ENCODE data around the gene RPAP3.
A peak's percentile ranks its signal among the peaks of the same experiment; 100 is the strongest.
"Not testable (repeated sequence)": the region's sequence is repeated elsewhere in the genome, so short reads cannot be mapped to it uniquely, and the experiment has no call there.

Gene RPAP3

DNA sequence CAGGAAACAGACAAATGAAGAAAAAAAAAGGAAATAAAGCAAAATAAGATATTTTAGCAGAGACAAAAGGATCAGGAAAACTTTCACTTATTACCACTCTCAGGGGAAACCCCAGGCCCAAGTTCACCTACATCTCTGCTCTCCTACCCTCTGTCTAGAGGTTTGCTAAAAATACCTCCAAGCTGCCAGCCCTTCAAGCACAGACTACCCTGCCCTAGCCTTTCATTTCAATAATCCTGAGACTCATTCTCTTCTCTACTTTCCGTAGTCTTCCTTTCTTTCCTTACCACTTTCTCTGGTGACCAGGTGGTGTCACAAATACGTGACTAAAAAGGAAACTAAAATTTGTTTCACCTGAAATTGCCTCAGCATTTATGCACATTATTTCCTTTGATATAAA, 33.8 kb downstream of the RPAP3 start:
- Histone ChIP-seq H3K9me3 (ENCODE audit: insufficient read depth, low read length) (no peaks in the 10 kb centered on the region), H3K9ac (ENCODE audit: insufficient read length, low read depth) (no peak overlapping the region), H3K4me3 (ENCODE audit: insufficient read length, low read depth) (no peak overlapping the region), H3K4me1 (ENCODE audit: insufficient read depth, insufficient read length) (no peaks in the 10 kb centered on the region), H3K36me3 (ENCODE audit: insufficient read depth, insufficient read length, low read length) (peaks cover 52% of the 10 kb centered on the region), H3K27me3 (ENCODE audit: insufficient read depth, insufficient read length) (no peaks in the 10 kb centered on the region)
- no peak for DNase-seq (ENCODE audit: low read depth, low spot score)
- TF ChIP-seq YY1 (IDR thresholded peaks at IDR 0.05; ENCODE audit: insufficient read depth, insufficient read length) (no peak), ZNF274 (IDR thresholded peaks at IDR 0.05; ENCODE audit: low read depth, low read length) (no peak), SUZ12 (IDR thresholded peaks at IDR 0.05; ENCODE audit: extremely low read depth, insufficient read depth, insufficient read length) (no peak)

DNA sequence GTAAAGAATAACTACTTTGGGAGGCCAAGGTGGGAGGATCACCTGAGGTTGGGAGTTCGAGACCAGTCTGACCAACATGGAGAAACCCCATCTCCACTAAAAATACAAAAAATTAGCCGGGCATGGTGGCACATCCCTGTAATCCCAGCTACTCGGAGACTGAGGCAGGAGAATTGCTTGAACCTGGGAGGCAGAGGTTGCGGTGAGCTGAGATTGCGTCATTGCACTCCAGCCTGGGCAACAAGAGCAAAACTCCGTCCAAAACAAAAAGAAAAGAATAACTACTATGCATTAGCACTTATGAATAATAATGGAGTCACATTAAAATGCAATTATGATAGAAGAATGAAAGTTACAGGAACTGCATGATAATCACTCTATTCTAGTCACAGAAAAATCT, 37.9 kb downstream of the RPAP3 start:
- not testable (repeated sequence) for H3K9me3 ChIP-seq (ENCODE audit: insufficient read depth, low read length); DNase-seq (ENCODE audit: low read depth, low spot score); H3K9ac ChIP-seq (ENCODE audit: insufficient read length, low read depth); H3K27me3 ChIP-seq (ENCODE audit: insufficient read depth, insufficient read length); H3K4me1 ChIP-seq (ENCODE audit: insufficient read depth, insufficient read length); H3K4me3 ChIP-seq (ENCODE audit: insufficient read length, low read depth)
- peaks cover 78% of the 10 kb centered on the region for H3K36me3 ChIP-seq (ENCODE audit: insufficient read depth, insufficient read length, low read length)

DNA sequence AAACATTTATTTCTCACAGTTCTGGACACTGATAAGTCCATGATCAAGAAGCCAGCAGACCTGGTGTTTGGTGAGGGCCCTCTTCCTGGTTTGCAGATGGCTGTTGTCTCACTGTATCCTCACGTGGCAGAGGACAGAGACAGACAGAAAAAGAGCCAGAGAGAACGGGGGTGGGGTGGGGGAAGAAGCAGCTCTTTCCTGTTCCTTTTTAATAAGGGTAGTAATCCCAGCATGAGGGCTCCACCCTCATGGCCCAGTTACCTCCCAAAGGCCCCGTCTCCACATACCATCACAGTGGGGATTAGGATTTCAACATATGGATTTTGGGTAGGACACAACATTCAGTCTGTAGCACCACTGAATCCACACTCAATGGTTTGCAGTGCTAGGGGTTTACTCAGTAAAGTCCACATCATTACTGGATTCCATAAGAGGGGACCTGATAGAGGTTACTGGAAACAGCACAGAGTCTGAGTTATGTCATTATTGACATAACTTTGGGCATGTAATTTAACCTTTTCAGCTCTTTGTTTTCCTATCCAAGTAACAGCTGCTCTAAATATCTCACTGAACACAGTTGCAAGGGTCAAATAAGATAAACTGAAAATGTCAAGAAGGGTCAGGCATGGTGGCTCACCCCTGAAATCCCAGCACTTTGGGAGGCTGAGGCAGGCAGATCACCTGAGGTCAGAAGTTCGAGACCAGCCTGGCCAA, 53.2 kb downstream of the RPAP3 start:
- no peak for TF ChIP-seq YY1 (IDR thresholded peaks at IDR 0.05; ENCODE audit: insufficient read depth, insufficient read length)
- TF ChIP-seq SUZ12 (IDR thresholded peaks at IDR 0.05; ENCODE audit: extremely low read depth, insufficient read depth, insufficient read length): no peak
- TF ChIP-seq ZNF274 (IDR thresholded peaks at IDR 0.05; ENCODE audit: low read depth, low read length): no peak
- no peaks in the 10 kb centered on the region for H3K27me3 ChIP-seq (ENCODE audit: insufficient read depth, insufficient read length)
- H3K9ac ChIP-seq (ENCODE audit: insufficient read length, low read depth): no peak overlapping the region
- no peak for DNase-seq (ENCODE audit: low read depth, low spot score)
- peaks cover 9% of the 10 kb centered on the region for H3K4me1 ChIP-seq (ENCODE audit: insufficient read depth, insufficient read length)
- H3K36me3 ChIP-seq (ENCODE audit: insufficient read depth, insufficient read length, low read length): peaks cover 9% of the 10 kb centered on the region
- H3K4me3 ChIP-seq (ENCODE audit: insufficient read length, low read depth): no peak overlapping the region
- no peaks in the 10 kb centered on the region for H3K9me3 ChIP-seq (ENCODE audit: insufficient read depth, low read length)

DNA sequence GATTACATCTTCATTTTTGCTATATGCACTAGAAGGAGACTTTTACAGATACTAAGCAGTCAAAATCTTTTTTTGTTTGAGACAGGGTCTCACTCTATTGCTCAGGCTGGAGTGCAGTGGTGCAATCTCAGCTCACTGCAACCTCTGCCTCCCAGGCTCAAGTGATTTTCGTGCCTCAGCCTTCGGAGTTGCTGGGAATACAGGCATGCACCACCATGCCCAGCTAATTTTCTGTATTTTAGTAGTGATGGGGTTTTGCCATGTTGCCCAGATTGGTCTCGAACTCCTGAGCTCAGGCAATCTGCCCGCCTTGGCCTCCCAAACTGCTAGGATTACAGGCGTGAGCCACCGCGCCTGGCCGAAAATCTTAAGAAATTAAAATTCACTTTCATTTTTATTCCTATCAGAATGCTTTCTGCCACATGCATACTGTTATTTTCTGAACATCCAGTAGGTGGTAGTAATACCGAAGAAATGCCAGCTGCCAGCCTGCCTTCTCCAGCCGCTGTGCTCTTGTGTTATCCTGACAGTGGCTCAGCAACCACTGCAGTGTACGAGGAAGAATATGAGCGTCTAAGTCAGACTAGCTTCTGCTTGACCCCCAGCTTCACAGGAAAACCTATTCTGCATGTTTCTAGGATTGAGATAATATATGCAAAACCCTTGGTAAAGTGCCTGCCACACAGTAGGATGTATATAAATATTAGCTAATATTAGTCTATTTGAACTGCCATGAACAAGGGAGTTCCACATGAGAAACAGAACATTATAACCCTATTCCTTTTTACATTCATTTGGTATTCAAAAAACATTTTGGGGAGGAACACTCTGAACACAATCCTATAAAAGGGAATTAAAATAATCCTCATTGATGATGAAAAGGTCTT, 54.2 kb downstream of the RPAP3 start:
- TF ChIP-seq SUZ12 (IDR thresholded peaks at IDR 0.05; ENCODE audit: extremely low read depth, insufficient read depth, insufficient read length): no peak
- no peak for TF ChIP-seq ZNF274 (IDR thresholded peaks at IDR 0.05; ENCODE audit: low read depth, low read length)
- TF ChIP-seq YY1 (IDR thresholded peaks at IDR 0.05; ENCODE audit: insufficient read depth, insufficient read length): no peak
- no peak overlapping the region for H3K4me3 ChIP-seq (ENCODE audit: insufficient read length, low read depth)
- no peaks in the 10 kb centered on the region for H3K9me3 ChIP-seq (ENCODE audit: insufficient read depth, low read length)
- H3K9ac ChIP-seq (ENCODE audit: insufficient read length, low read depth): no peak overlapping the region
- DNase-seq (ENCODE audit: low read depth, low spot score): peak; percentile 27
- no peaks in the 10 kb centered on the region for H3K27me3 ChIP-seq (ENCODE audit: insufficient read depth, insufficient read length)
- peaks cover 4% of the 10 kb centered on the region for H3K36me3 ChIP-seq (ENCODE audit: insufficient read depth, insufficient read length, low read length)
- H3K4me1 ChIP-seq (ENCODE audit: insufficient read depth, insufficient read length): peaks cover 9% of the 10 kb centered on the region

DNA sequence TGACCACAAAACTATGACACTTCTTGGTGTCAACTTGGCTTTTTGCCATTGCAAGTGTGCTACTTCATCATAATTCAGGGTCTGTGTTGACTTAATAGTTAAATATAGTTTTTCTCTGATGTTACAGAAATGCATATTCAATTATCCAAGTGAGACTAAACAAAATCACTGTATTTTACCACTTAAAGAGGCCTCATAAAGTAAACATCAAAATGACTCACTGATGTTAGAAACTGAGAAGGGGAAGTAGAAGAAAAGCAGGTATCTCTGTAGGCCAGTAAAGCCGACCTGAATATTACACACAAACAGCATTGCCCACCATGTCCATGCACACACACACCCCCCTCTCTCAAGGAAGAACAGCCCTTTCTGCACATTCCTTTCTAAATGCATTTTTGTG, 55.4 kb downstream of the RPAP3 start:
- Histone ChIP-seq H3K4me1 (ENCODE audit: insufficient read depth, insufficient read length) (peaks cover 9% of the 10 kb centered on the region), H3K9me3 (ENCODE audit: insufficient read depth, low read length) (no peaks in the 10 kb centered on the region), H3K9ac (ENCODE audit: insufficient read length, low read depth) (no peak overlapping the region), H3K27me3 (ENCODE audit: insufficient read depth, insufficient read length) (no peaks in the 10 kb centered on the region), H3K36me3 (ENCODE audit: insufficient read depth, insufficient read length, low read length) (peaks cover 4% of the 10 kb centered on the region), H3K4me3 (ENCODE audit: insufficient read length, low read depth) (no peak overlapping the region)
- TF ChIP-seq SUZ12 (IDR thresholded peaks at IDR 0.05; ENCODE audit: extremely low read depth, insufficient read depth, insufficient read length) (no peak), YY1 (IDR thresholded peaks at IDR 0.05; ENCODE audit: insufficient read depth, insufficient read length) (no peak), ZNF274 (IDR thresholded peaks at IDR 0.05; ENCODE audit: low read depth, low read length) (no peak)
- no peak for DNase-seq (ENCODE audit: low read depth, low spot score)

DNA sequence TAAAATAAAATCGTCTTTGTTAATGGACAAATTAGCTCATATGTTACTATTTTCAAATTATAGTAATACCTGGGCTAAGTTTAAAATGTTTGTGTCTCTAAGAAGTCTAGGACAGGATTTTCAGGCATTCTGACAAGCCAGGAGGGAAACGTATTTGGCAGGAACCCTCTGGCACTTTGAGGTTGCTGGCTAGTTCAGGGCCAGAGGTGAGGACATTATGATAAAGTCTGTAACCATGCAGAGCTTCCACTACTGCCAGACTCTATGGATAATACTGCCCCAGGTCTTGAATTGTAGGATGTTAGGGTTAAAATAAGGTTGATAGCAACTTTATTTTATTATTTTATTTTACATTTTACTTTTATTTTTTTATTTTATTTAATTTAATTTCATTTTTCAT, 56.4 kb downstream of the RPAP3 start:
- DNase-seq (ENCODE audit: low read depth, low spot score): no peak
- Histone ChIP-seq H3K9me3 (ENCODE audit: insufficient read depth, low read length) (peaks cover 5% of the 10 kb centered on the region), H3K4me1 (ENCODE audit: insufficient read depth, insufficient read length) (peaks cover 9% of the 10 kb centered on the region), H3K4me3 (ENCODE audit: insufficient read length, low read depth) (no peak overlapping the region), H3K36me3 (ENCODE audit: insufficient read depth, insufficient read length, low read length) (peaks cover 4% of the 10 kb centered on the region), H3K27me3 (ENCODE audit: insufficient read depth, insufficient read length) (no peaks in the 10 kb centered on the region), H3K9ac (ENCODE audit: insufficient read length, low read depth) (no peak overlapping the region)
- no peak for TF ChIP-seq ZNF274 (IDR thresholded peaks at IDR 0.05; ENCODE audit: low read depth, low read length)
- no peak for TF ChIP-seq YY1 (IDR thresholded peaks at IDR 0.05; ENCODE audit: insufficient read depth, insufficient read length)
- TF ChIP-seq SUZ12 (IDR thresholded peaks at IDR 0.05; ENCODE audit: extremely low read depth, insufficient read depth, insufficient read length): no peak

DNA sequence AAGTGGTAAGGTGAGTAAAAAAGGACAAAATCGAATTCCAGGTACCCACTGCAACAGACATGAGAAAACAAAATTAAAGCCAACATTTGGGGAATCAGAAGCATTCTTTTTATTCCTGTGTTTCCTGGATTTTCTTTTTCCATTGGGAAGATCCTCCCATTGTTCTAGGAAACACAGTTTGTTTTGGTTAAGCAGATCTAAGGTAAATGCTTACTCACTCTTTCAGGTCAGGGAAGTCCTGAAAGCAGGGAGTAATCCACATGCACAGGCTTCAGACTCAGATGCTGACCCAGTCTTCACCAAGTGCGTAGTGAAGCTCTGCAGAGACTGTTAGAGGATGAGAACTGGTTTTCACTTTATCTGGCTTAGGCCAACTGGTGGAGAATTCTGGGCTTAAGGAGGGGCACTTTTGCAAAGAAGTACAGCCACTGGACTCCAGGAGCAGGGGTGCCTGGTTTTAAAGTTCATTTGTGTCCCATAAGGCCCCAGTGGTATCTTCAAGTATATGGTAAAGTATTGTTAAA, 57.7 kb downstream of the RPAP3 start:
- Histone ChIP-seq H3K27me3 (ENCODE audit: insufficient read depth, insufficient read length) (no peaks in the 10 kb centered on the region), H3K36me3 (ENCODE audit: insufficient read depth, insufficient read length, low read length) (peaks cover 4% of the 10 kb centered on the region), H3K4me3 (ENCODE audit: insufficient read length, low read depth) (no peak overlapping the region), H3K9me3 (ENCODE audit: insufficient read depth, low read length) (peaks cover 17% of the 10 kb centered on the region), H3K4me1 (ENCODE audit: insufficient read depth, insufficient read length) (peaks cover 9% of the 10 kb centered on the region), H3K9ac (ENCODE audit: insufficient read length, low read depth) (no peak overlapping the region)
- no peak for DNase-seq (ENCODE audit: low read depth, low spot score)
- TF ChIP-seq SUZ12 (IDR thresholded peaks at IDR 0.05; ENCODE audit: extremely low read depth, insufficient read depth, insufficient read length) (no peak), YY1 (IDR thresholded peaks at IDR 0.05; ENCODE audit: insufficient read depth, insufficient read length) (no peak), ZNF274 (IDR thresholded peaks at IDR 0.05; ENCODE audit: low read depth, low read length) (no peak)

DNA sequence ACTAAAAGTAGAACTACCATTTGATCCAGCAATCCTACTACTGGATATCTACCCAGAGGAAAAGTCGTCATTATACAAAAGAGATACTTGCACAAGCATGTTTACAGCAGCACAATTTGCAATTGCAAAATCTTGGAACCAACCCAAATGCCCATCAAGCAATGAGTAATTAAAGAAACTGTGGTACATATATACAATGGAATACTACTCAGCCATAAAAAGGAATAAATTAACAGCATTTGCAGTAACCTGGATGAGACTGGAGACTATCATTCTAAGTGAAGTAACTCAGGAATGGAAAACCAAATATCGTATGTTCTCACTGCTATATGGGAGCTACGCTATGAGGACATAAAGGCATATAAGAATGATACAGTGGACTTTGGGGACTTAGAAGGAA, 63.5 kb downstream of the RPAP3 start:
- H3K4me3 ChIP-seq (ENCODE audit: insufficient read length, low read depth); H3K4me1 ChIP-seq (ENCODE audit: insufficient read depth, insufficient read length); DNase-seq (ENCODE audit: low read depth, low spot score); H3K36me3 ChIP-seq (ENCODE audit: insufficient read depth, insufficient read length, low read length); H3K9ac ChIP-seq (ENCODE audit: insufficient read length, low read depth); H3K27me3 ChIP-seq (ENCODE audit: insufficient read depth, insufficient read length): not testable (repeated sequence)
- H3K9me3 ChIP-seq (ENCODE audit: insufficient read depth, low read length): peaks cover 37% of the 10 kb centered on the region

All from NT2/D1 (cell line).